HuH-7 (cell line): ENCODE data around the gene CDKL2.
A peak's percentile ranks its signal among the peaks of the same experiment; 100 is the strongest.

Experiments
- DNase-seq: peaks from one replicate; pipeline ENCODE4 v3.0.0; 2011; ENCODE audit warnings: low spot score

The CDKL2 gene

DNA sequence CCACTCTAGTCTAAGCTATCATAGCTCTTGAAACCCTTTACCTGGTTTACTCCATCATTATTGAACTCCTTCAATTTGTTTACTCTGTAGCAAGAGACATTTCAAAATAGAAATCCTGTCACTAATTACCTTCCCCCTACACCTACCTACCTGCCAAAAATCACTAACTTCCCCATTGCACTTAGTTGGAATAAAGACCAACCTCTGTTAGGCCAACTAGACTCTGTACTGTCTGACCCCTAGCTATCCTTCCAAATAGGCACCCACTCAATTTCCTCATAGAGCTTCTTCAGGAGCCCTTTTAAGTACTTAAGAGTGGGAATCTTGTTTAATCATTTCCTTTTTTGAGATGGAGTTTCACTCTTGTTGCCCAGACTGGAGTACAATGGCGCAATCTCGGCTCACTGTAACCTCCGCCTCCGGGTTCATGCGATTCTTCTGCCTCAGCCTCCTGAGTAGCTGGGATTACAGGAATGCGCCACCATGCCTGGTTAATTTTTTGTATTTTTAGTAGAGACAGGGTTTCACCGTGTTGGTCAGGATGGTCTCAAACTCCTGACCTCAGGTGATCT is 8.9 kb upstream of the CDKL2 start:
- no peak for DNase-seq

DNA sequence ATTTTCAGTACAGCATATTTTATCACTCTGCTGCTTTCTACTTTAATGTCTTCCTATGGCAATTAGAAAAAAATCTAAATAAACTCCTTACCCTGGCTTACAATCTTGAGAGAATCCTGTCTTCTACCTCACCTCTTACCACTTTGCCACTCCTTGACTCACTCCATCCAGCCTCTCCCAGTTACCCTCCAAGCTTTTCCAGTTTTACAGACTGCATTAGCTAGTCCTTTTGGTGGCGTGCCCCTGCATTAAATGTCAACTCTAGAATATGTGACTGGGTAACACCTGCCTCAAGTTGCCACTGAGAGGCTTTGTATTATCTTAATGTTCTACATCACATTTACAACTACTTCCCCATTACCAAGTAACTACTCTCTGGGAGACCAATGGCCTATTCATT is 7.5 kb upstream of the CDKL2 start:
- DNase-seq = no peak

GRCh38 chr4:75637176-75637575 is 6.8 kb upstream of the CDKL2 start:
- no peak for DNase-seq

GRCh38 chr4:75634951-75635350 is 4.6 kb upstream of the CDKL2 start:
- no peak for DNase-seq

DNA sequence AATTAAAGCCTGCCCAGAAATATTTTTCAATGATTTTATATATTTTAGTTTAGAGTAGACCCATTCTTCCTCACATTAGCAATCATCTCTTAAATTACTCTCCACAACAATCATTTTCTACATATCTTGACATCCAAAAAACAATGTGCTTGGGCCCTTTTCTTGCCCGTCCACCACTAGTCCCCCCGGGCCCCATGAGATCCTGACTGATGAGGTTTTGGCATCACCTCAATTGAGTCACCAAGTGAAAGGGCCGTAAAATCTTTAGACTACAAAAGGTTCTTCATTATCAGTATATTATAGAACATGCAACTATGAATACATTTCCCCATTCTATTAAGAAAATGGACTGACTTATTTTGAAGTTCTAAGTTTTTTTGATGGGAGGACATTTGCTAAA is 4.0 kb upstream of the CDKL2 start:
- no peak for DNase-seq

GRCh38 chr4:75633846-75634245 is 3.5 kb upstream of the CDKL2 start:
- DNase-seq = no peak

DNA sequence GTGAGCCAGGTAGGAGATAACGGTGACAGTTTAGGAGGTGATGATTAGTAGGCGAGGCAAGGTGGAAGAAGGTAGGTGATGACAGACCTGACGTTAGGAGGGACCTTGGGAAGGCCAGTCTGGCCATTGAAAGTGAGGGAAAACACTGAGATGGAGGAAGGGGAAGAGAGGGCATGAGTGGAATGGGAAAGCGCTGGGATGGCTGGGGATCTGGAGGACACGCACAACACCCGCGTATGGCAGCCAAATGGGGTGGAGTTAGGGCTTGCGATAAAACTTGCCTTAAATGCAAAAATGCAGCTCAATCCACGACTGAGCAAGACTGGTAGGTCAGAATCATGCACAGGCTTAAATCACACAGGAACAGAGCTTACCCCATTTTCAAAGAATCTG is 605 bp upstream of the CDKL2 start:
- no peak for DNase-seq

DNA sequence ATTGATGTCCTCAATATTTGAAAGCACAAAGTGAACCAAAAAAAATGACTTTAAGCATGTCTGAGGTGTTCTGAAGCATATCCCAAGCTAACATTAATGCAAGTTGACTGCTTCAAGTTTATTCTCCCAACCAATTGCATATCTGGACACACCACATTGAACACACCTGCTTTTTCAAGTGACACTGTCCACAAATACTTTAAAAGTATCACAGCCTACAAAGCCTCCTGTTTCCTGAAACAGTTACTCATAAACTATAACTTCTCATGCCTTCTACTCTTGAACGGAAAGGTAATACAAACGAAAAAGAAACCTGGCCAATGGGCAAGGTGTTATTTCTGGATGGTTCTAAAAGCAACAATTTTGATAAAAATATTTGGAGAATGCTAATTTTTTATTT is 1.1 kb downstream of the CDKL2 start:
- DNase-seq = no peak

- no peak for DNase-seq
Observed at GRCh38 chr4:75623026-75623425, 7.3 kb downstream of the CDKL2 start.

DNA sequence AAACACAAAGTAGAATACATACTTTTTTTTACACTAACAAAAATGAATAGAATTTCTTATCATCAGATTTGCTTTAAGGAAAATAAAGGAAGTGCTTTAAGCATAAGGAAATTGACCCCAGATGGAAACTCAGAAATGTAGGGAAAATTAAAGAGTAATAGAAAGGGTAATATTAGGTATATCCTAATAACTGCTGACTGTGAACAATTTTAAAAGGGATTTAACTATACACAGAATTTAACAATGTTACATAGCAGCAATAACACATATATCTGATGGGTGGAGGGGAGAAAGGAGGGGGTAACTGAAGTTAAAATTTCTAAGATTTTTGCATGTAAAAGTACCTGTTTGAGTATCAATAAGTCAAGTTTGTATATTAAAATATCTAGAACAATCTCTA is 8.6 kb downstream of the CDKL2 start:
- DNase-seq = no peak

DNA sequence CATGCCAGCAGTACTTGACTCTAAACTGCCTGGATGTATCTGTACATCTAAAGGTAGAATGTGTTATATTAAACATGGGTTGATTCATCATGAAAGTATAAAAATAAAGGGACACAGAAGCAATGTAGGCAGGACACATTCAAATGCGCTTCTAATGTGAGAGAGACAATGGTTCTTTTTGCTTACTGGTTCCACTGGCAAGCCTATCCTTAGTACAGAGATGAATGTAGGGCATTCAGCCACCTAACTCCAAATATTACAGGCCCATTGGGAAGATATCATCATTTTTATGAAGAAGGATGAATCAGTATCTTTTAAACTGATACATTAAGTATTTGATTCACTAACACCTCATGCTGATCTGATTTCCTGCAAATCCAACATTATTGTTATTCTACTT is 18.0 kb downstream of the CDKL2 start:
- no peak for DNase-seq

- DNase-seq = no peak
Observed at GRCh38 chr4:75605928-75606327, 24.4 kb downstream of the CDKL2 start.

DNA sequence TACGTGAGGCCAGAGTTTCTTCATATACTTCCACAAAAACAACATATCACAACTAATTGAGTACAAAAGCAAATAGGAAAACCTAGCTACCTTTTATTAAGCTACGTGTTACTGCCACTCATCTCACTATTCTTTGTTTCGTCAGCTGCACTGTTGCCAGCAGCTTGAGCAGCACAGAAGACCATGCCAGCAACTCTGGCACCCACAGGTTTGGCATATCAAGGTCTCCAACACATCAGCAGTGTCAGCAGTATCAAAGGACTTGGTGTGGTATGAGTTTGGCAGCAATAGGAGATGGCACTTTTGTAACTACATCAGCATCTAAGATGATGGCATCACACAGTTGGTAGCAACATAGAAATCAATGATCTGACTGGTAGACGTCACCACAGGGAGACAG is 30.7 kb downstream of the CDKL2 start:
- no peak for DNase-seq

DNA sequence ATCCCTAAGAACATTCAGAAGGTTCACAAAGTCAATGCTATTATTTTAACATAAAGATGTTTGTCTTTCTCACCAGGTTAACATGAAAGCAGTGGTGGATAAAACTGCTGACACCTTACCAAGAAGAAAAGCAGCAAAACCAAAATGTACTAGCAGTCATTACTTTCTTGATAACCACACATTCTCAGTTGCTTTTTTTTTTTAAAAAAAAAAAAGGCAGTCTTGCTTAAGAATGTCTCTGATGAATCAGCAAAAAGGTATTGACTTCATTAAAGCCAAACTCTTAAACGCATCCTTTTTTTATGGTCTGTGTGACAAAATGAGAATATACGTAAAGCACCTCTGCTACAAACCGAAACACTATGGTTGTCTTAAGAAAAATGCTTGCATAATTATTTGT is 31.9 kb downstream of the CDKL2 start:
- DNase-seq = no peak

GRCh38 chr4:75596061-75596460 is 34.3 kb downstream of the CDKL2 start:
- no peak for DNase-seq

DNA sequence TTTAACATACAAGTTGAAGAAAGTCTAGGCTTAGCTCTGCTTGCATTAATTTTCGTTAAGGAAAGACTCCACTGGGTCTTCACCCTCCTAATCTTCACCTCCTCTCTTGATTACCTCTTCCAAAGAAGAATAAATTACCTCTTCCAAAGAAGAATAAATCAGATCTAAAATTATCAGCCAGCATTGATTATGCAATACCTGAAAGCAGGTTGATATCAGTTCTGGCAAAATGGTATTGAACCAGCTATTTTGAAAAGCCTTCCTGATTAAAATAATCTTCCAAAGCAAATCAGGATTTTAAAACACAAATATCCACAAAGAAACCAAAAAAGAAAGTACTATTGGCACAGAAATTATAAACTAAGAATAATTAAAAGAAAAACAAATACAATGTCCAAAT is 36.9 kb downstream of the CDKL2 start:
- no peak for DNase-seq

- no peak for DNase-seq
Observed at GRCh38 chr4:75584067-75584466, 46.3 kb downstream of the CDKL2 start.

DNA sequence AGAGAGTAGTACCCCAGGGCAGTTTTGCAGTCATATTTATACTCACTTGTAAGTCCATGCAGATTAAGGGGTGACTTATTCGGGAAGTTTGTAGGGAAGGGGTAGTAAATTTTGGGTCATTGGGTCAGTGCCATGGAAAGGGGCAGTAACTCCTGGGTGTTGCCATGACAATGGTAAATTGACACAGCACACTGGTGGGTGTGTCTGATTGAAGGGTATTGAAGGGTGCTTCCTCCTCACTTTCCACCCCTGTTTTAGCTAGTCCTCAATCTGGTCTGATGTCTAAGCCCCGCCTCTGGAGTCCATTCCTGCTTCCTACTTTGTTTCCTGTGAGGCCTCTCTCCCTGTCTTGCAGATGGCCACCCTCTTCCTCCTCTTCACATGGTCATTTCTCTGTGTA is 62.6 kb downstream of the CDKL2 start:
- no peak for DNase-seq

DNA sequence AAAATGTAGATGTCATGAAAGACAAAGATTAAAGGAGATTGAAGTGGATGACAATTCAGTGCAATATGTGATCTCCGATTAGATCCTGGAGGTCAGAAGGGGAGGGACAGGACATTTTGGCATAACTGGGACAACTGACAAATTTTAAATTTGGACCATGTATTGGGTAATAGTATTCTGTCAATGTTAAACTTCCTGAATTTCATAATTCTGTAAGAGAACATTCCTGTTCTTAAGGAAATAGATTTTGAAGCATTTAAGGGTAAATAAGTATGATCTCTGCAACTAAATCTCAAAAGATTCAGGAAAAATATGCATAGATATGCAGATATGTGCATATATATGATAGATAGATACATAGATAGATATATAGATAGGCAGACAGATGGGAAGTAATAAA is 63.4 kb downstream of the CDKL2 start:
- DNase-seq = no peak

DNA sequence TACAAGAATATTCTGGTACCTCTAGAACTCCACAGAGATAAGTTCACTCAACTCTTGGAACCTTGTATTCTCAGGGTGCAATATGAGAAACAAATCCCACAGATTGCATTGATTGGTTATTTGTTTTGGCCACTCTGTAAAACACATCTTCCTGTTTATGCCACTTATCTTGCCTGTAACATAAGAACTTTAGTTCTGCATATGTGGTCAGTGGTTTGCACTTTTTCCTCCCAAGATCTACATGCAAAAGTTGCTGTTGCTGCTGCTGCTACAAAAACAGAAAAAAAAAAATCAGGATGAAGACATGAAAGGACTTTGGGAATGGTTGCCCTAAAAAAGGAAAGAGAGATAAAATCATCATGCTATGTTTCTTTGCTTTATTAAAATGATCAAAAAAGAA is 64.8 kb downstream of the CDKL2 start:
- DNase-seq = no peak

DNA sequence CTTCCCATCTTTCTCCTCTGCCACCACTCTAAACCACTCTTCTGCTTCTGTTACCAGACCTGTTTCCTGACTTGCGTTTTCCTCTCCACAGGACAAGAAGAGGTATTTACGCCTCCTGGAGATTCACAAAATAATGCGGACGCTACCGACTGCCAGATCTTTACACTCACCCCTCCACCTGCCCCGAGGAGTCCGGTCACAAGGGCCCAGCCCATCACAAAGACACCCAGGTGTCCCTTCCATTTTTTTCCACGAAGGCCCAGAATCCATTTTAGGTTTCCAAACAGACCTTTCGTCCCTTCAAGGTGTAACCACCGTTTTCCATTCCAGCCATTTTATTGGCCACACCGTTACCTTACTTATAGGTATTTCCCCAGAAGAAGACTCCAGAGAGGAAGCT is 66.3 kb downstream of the CDKL2 start:
- no peak for DNase-seq

GRCh38 chr4:75561789-75562188 is 68.5 kb downstream of the CDKL2 start:
- no peak for DNase-seq

- DNase-seq = no peak
Observed at GRCh38 chr4:75557696-75558095, 72.6 kb downstream of the CDKL2 start.

GRCh38 chr4:75555294-75556164 is 74.8 kb downstream of the CDKL2 start, which contains the start of gene ODAPH:
Gene ODAPH (plus strand): TSS chr4:75556066. CDS start chr4:75556083, 17 bp downstream.
- peak; percentile 22 for DNase-seq
